H1 (cell line): ENCODE measurements around the gene KRTAP3-2. TPM values are rescaled to one million over a fixed set of nuclear protein-coding genes. Genes with fewer than 3 reads are reported as not detected.

ENCODE experiments used
- HDAC6 ChIP-seq: IDR thresholded peaks from one replicate; pipeline ENCODE4 v1.7.1; 2012; ENCODE audit warnings: low read depth, mild to moderate bottlenecking, inconsistent platforms, low read length, moderate library complexity
- NANOG ChIP-seq: IDR thresholded peaks from 2 replicates; pipeline ENCODE4 v1.6.1; 2011; ENCODE audit warnings: low read length, low read depth, mild to moderate bottlenecking, inconsistent platforms; ENCODE audit not compliant: insufficient read depth, poor library complexity, severe bottlenecking
- POLR2AphosphoS5 ChIP-seq: IDR thresholded peaks from 2 replicates; pipeline ENCODE4 v1.6.1; 2011; ENCODE audit warnings: low read depth, low read length
- ZNF274 ChIP-seq: IDR thresholded peaks from 2 replicates; pipeline ENCODE4 v1.7.0; 2012; ENCODE audit warnings: low read length, borderline replicate concordance; ENCODE audit errors: extremely low read depth
- polyA plus RNA-seq, 7 experiments: library from polyadenylated mRNA; depleted of rRNA in 3 of 7; stranded (reverse) in 5 of 7; unstranded in 2 of 7; fragments of >200 nt in 5 of 7; fragments of 200-250 nt in 2 of 7; gene quantifications; 1 replicate in 5 of 7; 2 replicates in 1 of 7; 4 replicates in 1 of 7; pipeline versions ENCODE4 v1.2.1 to v1.2.3, GENCODE V29; 2011 to 2013; ENCODE audit warnings: missing spikeins in 2 of 7, mixed read lengths in 2 of 7
- total RNA-seq: library from RNA; stranded (reverse); fragmentation: NEBNext Ultra II Directional; extraction: Animal tissue kit (Norgen Biotek cat#: 25700); gene quantifications from 2 replicates; pipeline ENCODE4 v1.2.1, GENCODE V29; 2021

Gene KRTAP3-2
- total and polyA plus RNA-seq, 2 of the 8 experiments (the other 6 are each of a cell fraction or from before 2014, with no cell fraction given) = not detected

GRCh38 chr17:40980117-40980516 is 19.6 kb downstream of the KRTAP3-2 start (continued):
- peak; percentile 73 for TF ChIP-seq NANOG
- TF ChIP-seq POLR2AphosphoS5 = no peak
- TF ChIP-seq HDAC6 = no peak
- TF ChIP-seq ZNF274 = no peak
